Epithelial cell of esophagus (primary cell): ENCODE results near the gene NAA10.

Experiments used
- DNase-seq: peaks from one replicate; pipeline ENCODE4 v3.0.0; 2010; ENCODE audit warnings: low read depth
- H3K4me3 ChIP-seq: 2 replicates; pipeline ENCODE4 v1.5.1; 2011; ENCODE audit warnings: mild to moderate bottlenecking, low read length, control low read depth
- CTCF ChIP-seq: IDR thresholded peaks from 2 replicates; pipeline ENCODE4 v1.5.1; 2011; ENCODE audit warnings: low read depth, mild to moderate bottlenecking, low read length, control low read depth, inconsistent platforms; ENCODE audit not compliant: insufficient read depth; ENCODE audit errors: missing control alignments

The NAA10 gene

GRCh38 chrX:153922932-153923857, 11.6 kb downstream of the NAA10 start:
- H3K4me3 ChIP-seq, result no peak overlapping the region
- peak; percentile 37 for DNase-seq
- TF ChIP-seq CTCF, result peak; percentile 48

GRCh38 chrX:153921511-153922446, 13.1 kb downstream of the NAA10 start:
- DNase-seq, result no peak
- TF ChIP-seq CTCF, result no peak
- H3K4me3 ChIP-seq, result no peak overlapping the region

- no peak overlapping the region for H3K4me3 ChIP-seq
- TF ChIP-seq CTCF, result no peak
- DNase-seq, result no peak
Observed at GRCh38 chrX:153921070-153921469, 13.8 kb downstream of the NAA10 start.

GRCh38 chrX:153920546-153920945, 14.3 kb downstream of the NAA10 start:
- TF ChIP-seq CTCF, result no peak
- no peak for DNase-seq
- H3K4me3 ChIP-seq, result no peak overlapping the region

- no peak overlapping the region for H3K4me3 ChIP-seq
- DNase-seq, result no peak
- TF ChIP-seq CTCF, result no peak
Observed at GRCh38 chrX:153919281-153919680, 15.6 kb downstream of the NAA10 start.

GRCh38 chrX:153917869-153918268, 17.0 kb downstream of the NAA10 start:
- no peak for TF ChIP-seq CTCF
- H3K4me3 ChIP-seq, result no peak overlapping the region
- DNase-seq, result peak; percentile 51
